T-cell (primary cell): ENCODE data around the gene ZBTB26. TPM values are rescaled to one million over a fixed set of nuclear protein-coding genes. Genes with fewer than 3 reads are reported as not detected.
"Not testable (repeated sequence)": the region's sequence is repeated elsewhere in the genome, so short reads cannot be mapped to it uniquely, and the experiment has no call there.

Source experiments
- ATAC-seq, 4 experiments: fragments of 200-7000 bp in 3 of 4; fragments of 150-1000 bp in 1 of 4; cut with Tn5 transposase; replicated peaks in 1 of 4; 1 replicate in 3 of 4; 2 replicates in 1 of 4; pipeline ENCODE4 v1.10.0; 2021; ENCODE audit warnings: moderate library complexity in 3 of 4, mild to moderate bottlenecking in 2 of 4, moderate number of reproducible peaks in 1 of 4
- CTCF ChIA-PET, 2 donors: fragments of 300-600 bp; sonication (Branson Sonifier 250); formaldehyde crosslinking; loops; one replicate each; lab custom pipeline; 2022; ENCODE audit warnings: antibody characterized with exemption in 2 of 2; lab: Charles Lee
- POLR2A ChIA-PET, 2 donors: fragments of 300-600 bp; sonication (Branson Sonifier 250); formaldehyde crosslinking; loops; one replicate each; lab custom pipeline; 2022; ENCODE audit warnings: antibody characterized with exemption in 2 of 2; lab: Charles Lee
- DNase-seq, 35 experiments: peaks; one replicate each; pipeline versions ENCODE4 v3.0.0 to v3.0.0-alpha.2; 2013 to 2023
- H3K27ac ChIP-seq: one replicate; pipeline ENCODE4 v1.5.1; 2013; ENCODE audit warnings: low read length
- H3K27me3 ChIP-seq, 2 experiments: replicated peaks in 1 of 2; 1 replicate in 1 of 2; 2 replicates in 1 of 2; pipeline versions ENCODE4 v1.6.1 to v1.7.0; 2013; ENCODE audit warnings: low read length in 1 of 2, mixed read lengths in 1 of 2; ENCODE audit not compliant: control insufficient read depth in 2 of 2, insufficient read depth in 2 of 2; ENCODE audit errors: extremely low read depth in 1 of 2
- H3K36me3 ChIP-seq, 2 donors: 1 replicate in 1 of 2; 2 replicates in 1 of 2; pipeline versions ENCODE4 v1.6.1 to v1.7.0; 2013; ENCODE audit warnings: low read length in 1 of 2; ENCODE audit not compliant: control insufficient read depth in 2 of 2, insufficient read depth in 1 of 2; ENCODE audit errors: extremely low read depth in 1 of 2
- H3K4me1 ChIP-seq, 2 experiments: 1 replicate in 1 of 2; 2 replicates in 1 of 2; pipeline versions ENCODE4 v1.6.1 to v1.7.0; 2013; ENCODE audit warnings: low read length in 2 of 2, mixed read lengths in 1 of 2; ENCODE audit not compliant: insufficient read depth in 2 of 2, control insufficient read depth in 1 of 2; ENCODE audit errors: extremely low read depth in 1 of 2
- H3K4me3 ChIP-seq, 2 donors: 1 replicate in 1 of 2; 2 replicates in 1 of 2; pipeline versions ENCODE4 v1.5.1 to v1.7.0; 2013; ENCODE audit warnings: mild to moderate bottlenecking in 2 of 2, low read length in 1 of 2, moderate library complexity in 1 of 2; ENCODE audit not compliant: control insufficient read depth in 1 of 2; ENCODE audit errors: extremely low read depth in 1 of 2
- H3K9me3 ChIP-seq: 2 replicates; pipeline ENCODE4 v1.7.0; 2013
- H3K27ac Mint-ChIP-seq, 2 donors: one replicate each; pipeline ENCODE4 v1.8.0; 2020 to 2021; ENCODE audit warnings: mild to moderate bottlenecking in 2 of 2, mixed read lengths in 2 of 2
- H3K27me3 Mint-ChIP-seq, 2 donors: one replicate each; pipeline ENCODE4 v1.8.0; 2021 to 2022; ENCODE audit warnings: mixed read lengths in 2 of 2
- H3K36me3 Mint-ChIP-seq: one replicate; pipeline ENCODE4 v1.8.0; 2021; ENCODE audit warnings: mixed read lengths
- H3K4me1 Mint-ChIP-seq, 3 donors: one replicate each; pipeline ENCODE4 v1.8.0; 2020 to 2022; ENCODE audit warnings: mixed read lengths in 3 of 3, mild to moderate bottlenecking in 1 of 3
- H3K4me3 Mint-ChIP-seq, 3 donors: one replicate each; pipeline ENCODE4 v1.8.0; 2020 to 2022; ENCODE audit warnings: mild to moderate bottlenecking in 3 of 3, mixed read lengths in 3 of 3, moderate library complexity in 3 of 3
- H3K9me3 Mint-ChIP-seq, 3 donors: one replicate each; pipeline ENCODE4 v1.8.0; 2020 to 2022; ENCODE audit warnings: mixed read lengths in 3 of 3
- WGBS: methylation state at CpG from one replicate; pipeline ENCODE4 v1.1.5; 2013; ENCODE audit warnings: missing lambda C conversion rate; ENCODE audit not compliant: insufficient coverage; 5-methylcytosine and 5-hydroxymethylcytosine counted together
- total RNA-seq, 35 experiments: library from RNA in 6 of 35; stranded (reverse) in 6 of 35; fragments of 120-200 nt in 1 of 35; gene quantifications; one replicate each; pipeline versions ENCODE4 v1.2.1 to v1.2.4 and lab custom pipeline; 2013 to 2026

Gene ZBTB26
- total RNA-seq, 5 donors from 2014 or later (not counting 1 experiment from before 2014, with no cell fraction given), result 5.4 to 7.3 (median 6.0) TPM

- H3K36me3 ChIP-seq, result peaks cover 3 to 38% of the 10 kb centered on the region in 2 donors
- H3K4me3 ChIP-seq, H3K27me3 ChIP-seq, H3K9me3 Mint-ChIP-seq, H3K27ac ChIP-seq, DNase-seq, ATAC-seq, H3K9me3 ChIP-seq, H3K4me1 Mint-ChIP-seq, CTCF ChIA-PET, H3K4me1 ChIP-seq, H3K27me3 Mint-ChIP-seq, POLR2A ChIA-PET, H3K4me3 Mint-ChIP-seq, H3K27ac Mint-ChIP-seq: not testable (repeated sequence)
- no CpG with 5 or more reads among the region's 27 CpGs for WGBS
- H3K36me3 Mint-ChIP-seq, result peaks cover 40% of the 10 kb centered on the region
Measured at GRCh38 chr9:122867276-122867675, 64.0 kb downstream of the ZBTB26 start.

GRCh38 chr9:122866079-122866478, 65.2 kb downstream of the ZBTB26 start:
- no peak overlapping the region for H3K27ac ChIP-seq
- Mint-ChIP-seq H3K9me3 (no peaks in the 10 kb centered on the region), H3K36me3 (peaks cover 36% of the 10 kb centered on the region), H3K27ac (no peak overlapping the region), H3K4me3 (no peak overlapping the region), H3K27me3 (no peaks in the 10 kb centered on the region), H3K4me1 (peaks cover 2 to 7% (median 2%) of the 10 kb centered on the region in 3 donors)
- no peaks in the 10 kb centered on the region for H3K9me3 ChIP-seq
- peaks cover 3 to 29% of the 10 kb centered on the region in 2 donors for H3K36me3 ChIP-seq
- no peak for ATAC-seq
- ChIA-PET CTCF (no interaction called here), POLR2A (interaction anchor here in 1 of 2 donors (0.7 kb wide), 1 partner anchor 10 kb away, joined by 7 read pairs; no protein-coding TSS in a partner anchor)
- H3K4me1 ChIP-seq, result no peaks in the 10 kb centered on the region
- no CpG with 5 or more reads among the region's 5 CpGs for WGBS
- H3K4me3 ChIP-seq, result no peak overlapping the region
- DNase-seq, result no peak
- H3K27me3 ChIP-seq, result no peaks in the 10 kb centered on the region

Other genes starting within 250 kb of the ZBTB26 start
- gene OR1L4, start 207.5 kb downstream of the ZBTB26 start, total RNA-seq, result not detected
- gene OR1L6, start 189.2 kb downstream of the ZBTB26 start, total RNA-seq, result not detected
- gene OR5C1, start 142.6 kb downstream of the ZBTB26 start, total RNA-seq, result not detected
- not detected for gene OR1K1, start 131.4 kb downstream of the ZBTB26 start, total RNA-seq
- 10 to 100 TPM; 13.3 to 16.7 (median 14.3) TPM for gene PDCL, start 102.9 kb downstream of the ZBTB26 start, total RNA-seq
- 10 to 100 TPM; 45.3 to 76.0 (median 59.8) TPM for gene RC3H2, start 26.2 kb downstream of the ZBTB26 start, total RNA-seq
- 10 to 100 TPM in 3 of 5 donors, 1 to 10 TPM in 2; 3.5 to 14.8 (median 13.4) TPM for gene ZBTB6, start 18.2 kb downstream of the ZBTB26 start, total RNA-seq
- 10 to 100 TPM; 35.7 to 42.0 (median 37.7) TPM for gene RABGAP1, start 9.5 kb upstream of the ZBTB26 start, total RNA-seq
- gene GPR21, start 102.2 kb upstream of the ZBTB26 start, total RNA-seq, result 1 to 10 TPM in 3 of 5 donors, under 1 TPM in 2; 0.23 to 2.4 (median 1.0) TPM